Forelimb muscle (tissue), 1 donor: ENCODE results near the gene GMPPA. TPM values are rescaled to one million over a fixed set of nuclear protein-coding genes. Genes with fewer than 3 reads are reported as not detected.

Experiments used
- DNase-seq: peaks from one replicate; pipeline ENCODE4 v3.0.0-alpha.2; 2013; ENCODE audit warnings: low read depth
- polyA plus RNA-seq: library from polyadenylated mRNA; unstranded; fragments of 120-200 nt; gene quantifications from one replicate; pipeline ENCODE4 v1.2.1, GENCODE V29; 2013; ENCODE audit not compliant: insufficient read length

GMPPA gene
- polyA plus RNA-seq, 1 donor: 22.8 TPM

DNA sequence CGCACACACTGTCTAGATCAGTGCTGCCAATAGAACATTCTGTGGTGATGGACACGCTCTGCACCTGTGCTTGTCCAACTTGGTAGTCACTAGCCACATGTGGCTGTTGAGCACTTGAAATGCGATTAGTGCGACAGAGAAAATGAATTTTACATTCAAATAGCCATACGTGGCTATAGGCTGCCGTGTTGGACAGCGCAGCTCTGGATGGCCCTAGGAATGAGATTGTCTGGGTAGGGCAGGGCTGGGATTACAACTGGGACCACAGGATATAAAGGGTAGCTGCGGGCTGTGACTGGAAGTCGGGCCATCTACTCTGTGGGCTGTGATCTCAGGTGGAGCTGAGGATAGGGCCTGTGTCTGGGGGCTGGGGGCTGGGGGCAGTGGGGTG, 20.8 kb downstream of the GMPPA start:
- DNase-seq: no peak

- no peak for DNase-seq
These were observed 21.4 kb downstream of the GMPPA start for GRCh38 chr2:219520079-219520478.

- no peak for DNase-seq
These were observed 22.6 kb downstream of the GMPPA start for GRCh38 chr2:219521066-219521880.

DNA sequence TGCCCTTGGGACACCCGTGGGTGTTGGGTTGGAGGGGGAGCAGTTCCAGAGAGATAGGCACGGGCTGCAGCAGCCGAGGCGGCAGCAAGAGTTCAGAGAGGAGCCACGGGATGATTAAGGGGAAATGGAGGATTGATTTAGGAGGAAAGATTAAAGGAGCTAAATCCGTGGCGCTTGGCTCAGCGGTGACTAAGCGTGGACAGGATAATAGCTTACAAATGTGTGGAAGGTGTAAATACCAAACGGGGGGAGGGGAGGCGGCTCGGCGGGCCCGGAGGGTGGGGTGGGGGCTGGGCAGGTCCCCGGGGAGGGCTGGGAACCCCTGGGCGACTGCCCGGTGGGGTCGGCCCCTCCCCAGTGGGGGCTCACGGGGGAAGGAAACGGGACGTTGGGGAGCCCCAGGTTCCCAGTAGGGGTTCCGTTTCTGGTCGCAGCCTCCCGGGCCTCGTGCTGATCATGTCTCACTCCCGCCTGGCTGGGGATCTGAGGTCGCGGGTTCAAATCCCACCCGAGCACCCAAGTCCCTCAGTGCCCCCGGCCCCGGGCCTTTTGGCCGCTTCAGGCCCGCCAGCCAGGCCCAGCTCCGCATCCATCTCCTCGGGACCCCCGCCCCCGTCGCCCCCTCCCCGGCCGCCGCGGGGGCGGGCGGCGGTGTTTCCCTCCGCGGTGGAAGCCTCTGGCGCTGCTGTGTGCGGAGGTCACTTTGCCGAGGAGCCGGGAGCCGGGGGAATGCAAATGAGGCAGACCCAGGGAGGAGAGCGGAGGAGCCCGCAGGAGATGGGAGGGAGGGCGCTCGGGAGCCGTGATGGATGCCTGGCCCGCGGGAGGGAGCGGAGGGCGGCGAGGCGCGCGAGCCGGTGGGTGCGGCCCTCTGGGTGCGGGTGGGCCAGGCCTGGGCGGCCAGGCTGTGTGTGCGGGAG, 23.7 kb downstream of the GMPPA start:
- DNase-seq: no peak

DNA sequence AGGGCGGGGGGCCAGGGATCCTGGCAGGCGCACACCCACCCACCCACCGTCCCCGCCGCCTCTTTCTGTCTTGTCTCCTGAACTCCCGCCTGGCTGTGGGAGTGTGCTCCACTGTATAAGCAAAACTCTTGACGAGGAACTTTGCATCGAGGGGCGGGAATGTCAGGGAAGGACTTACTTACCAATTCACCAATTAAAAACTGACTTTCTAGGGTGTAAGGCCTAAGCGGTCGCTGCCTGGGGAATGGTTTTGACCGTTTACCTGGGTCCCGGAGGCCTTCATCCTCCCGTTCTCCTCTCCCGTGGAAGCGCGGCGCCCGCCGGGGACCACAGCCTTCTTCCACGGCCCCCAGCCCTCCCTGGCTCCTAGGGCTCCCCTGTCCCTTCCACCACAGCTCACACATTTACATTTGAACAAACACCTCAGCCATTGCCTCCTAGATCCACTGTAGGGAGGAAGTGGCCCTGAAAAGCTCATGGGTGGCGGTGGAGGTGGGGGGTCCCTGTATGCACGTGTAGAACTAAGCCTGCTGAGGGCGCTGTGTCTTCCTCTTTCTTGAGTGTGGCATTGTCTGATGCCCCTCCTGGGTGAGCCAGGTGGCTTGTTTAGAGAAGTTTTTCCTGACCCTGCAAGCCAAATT, 24.5 kb downstream of the GMPPA start:
- no peak for DNase-seq

- DNase-seq: no peak
These were observed 26.1 kb downstream of the GMPPA start for GRCh38 chr2:219524817-219525216.

- no peak for DNase-seq
These were observed 27.0 kb downstream of the GMPPA start for GRCh38 chr2:219525533-219526232.

GRCh38 chr2:219526320-219527075, 27.8 kb downstream of the GMPPA start:
- DNase-seq: no peak

GRCh38 chr2:219527076-219527394, 28.3 kb downstream of the GMPPA start:
- DNase-seq: no peak

DNA sequence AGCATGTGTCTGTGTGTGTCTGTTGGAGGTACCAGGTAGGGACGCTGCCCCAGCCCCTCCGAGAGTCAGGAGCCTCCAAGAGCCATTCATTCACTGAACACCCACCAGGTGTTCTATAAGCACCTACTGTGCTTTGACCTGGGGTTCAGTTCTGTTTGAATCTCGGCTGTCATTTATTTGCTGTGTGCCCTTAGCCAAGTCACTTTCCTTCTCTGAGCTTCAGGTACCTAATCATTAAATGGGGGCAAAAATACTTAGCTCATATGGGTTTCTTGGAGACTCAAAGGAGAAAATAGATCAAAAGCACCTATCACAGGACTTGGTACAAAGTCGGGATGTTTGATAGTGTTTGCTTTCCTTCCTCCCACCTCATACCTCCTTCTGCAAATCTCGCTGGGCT, 28.8 kb downstream of the GMPPA start:
- DNase-seq: no peak

DNA sequence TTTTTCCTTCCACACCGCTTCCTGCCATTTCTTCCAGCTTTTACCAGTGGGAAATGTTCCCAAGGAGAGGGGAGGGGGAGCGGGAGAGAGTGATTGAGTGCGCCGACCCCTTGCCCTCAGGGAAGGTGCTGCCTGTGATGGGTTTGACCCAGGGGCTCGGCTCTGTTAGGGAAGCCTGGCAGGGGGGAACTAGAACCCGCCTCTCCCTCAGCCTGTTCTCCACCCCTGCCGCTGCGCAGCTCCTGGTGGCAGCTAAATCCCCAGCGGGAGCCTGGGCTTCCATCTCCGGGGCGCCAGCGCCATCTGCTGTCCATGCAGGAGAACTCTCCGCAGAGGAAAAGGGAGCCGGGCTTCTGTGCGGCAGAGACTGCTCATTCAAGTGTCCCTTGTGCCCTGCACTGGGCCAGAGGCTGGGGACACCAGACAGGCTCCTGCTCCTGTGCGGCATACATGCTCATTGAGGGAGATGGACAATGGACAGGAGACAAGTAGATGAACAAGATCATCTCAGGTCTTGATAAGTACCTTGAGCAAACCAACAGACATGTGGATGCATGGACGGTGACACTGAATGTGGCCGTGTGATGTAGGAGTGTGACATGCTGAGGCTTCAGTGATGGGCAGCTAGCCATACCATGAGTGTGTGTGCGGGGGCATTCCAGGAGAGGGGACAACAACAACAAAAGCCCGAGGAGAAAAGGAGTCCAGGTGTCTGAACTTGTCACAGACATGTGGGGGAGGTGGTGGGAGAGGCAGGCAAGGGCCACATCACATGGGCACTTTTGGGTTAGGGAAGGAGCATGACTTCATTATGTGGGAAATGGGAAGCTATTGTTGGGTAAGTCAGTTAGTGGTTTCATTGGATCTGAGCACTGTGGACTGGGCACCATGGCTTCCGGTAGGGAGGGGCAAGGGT, 31.6 kb downstream of the GMPPA start:
- DNase-seq: peak; percentile 69

DNA sequence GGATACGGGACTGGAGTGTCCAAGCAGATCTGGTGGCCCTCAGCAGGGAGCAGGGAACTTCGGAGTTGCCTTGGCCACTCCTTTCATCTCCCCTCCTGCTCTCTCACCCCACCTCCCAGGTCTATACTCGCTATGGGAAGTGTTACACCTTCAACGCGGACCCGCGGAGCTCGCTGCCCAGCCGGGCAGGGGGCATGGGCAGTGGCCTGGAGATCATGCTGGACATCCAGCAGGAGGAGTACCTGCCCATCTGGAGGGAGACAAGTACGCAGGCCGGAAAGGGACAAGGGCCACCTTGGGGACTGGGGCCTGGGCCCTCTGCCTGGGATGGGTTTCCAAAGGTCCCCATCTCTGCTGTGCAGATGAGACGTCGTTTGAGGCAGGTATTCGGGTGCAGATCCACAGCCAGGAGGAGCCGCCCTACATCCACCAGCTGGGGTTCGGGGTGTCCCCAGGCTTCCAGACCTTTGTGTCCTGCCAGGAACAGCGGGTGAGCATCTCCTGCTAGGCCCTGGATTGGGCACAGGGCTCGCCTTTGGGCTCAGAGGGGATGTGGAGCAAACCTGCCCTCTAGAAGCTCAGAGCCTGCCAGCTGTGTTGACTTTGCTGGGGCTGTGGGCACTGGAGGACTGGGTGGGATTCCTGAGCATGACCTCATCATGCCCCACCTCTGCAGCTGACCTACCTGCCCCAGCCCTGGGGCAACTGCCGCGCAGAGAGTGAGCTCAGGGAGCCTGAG, 33.1 kb downstream of the GMPPA start:
- DNase-seq: no peak

- no peak for DNase-seq
These were observed 33.6 kb downstream of the GMPPA start for GRCh38 chr2:219532378-219532649.

GRCh38 chr2:219533930-219534661, 35.4 kb downstream of the GMPPA start:
- no peak for DNase-seq

DNA sequence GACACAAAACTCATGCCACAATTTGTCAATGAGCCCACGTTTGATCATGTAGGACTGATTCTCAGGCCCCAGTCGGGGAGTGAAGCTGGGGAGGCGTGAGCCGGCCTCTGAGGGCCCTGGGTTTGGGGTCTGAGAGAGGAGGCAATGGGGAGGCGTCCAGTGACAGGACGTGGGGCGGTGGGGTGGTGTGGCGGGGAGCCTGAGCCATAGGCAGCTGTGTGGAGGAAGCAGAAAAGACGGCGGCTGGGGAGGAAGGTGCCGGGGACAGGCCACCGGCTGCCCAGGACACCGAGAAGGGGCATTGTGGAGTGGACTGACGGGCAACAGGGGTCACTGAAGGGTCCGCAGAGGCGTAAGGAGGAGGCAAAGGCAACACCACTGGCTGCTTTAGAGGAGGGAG, 37.7 kb downstream of the GMPPA start:
- no peak for DNase-seq

GRCh38 chr2:219536967-219537366, 38.3 kb downstream of the GMPPA start:
- DNase-seq: no peak

DNA sequence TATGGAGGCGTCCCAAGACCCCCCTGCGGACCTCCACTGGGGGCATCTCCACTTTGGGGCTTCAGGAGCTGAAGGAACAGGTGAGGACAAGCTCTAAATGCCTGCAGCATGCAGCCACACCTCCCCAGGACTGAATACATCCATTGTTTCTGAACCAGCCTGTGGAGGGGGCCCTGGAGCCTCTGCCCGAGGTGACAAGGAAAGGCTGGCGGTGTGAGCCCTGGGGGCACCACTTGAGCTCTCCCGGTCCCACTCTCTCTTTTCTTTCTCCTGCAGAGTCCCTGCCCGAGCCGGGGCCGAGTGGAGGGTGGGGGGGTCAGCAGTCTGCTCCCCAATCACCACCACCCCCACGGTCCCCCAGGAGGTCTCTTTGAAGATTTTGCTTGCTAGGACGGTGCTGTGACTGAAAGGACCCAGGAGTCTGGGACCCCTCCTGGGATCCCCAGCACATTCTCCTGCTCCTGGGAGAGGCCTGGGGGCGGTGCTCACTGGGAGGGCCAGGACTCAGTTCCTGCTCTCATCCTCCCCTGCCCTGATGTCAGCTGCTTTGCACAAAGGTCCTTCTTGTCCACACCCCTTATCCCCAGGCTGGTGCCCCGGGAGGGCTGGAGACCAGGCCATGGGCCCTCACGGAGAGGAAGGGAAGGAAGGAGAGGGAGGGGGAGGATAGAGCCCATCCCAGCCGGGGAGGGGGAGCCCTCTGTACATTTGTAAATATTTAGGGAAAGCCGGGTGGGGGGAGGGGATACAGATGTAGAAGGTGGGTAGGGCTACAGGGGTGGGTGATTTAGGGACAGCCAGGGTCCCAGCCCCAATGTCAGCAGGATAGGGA, 39.2 kb downstream of the GMPPA start:
- no peak for DNase-seq

DNA sequence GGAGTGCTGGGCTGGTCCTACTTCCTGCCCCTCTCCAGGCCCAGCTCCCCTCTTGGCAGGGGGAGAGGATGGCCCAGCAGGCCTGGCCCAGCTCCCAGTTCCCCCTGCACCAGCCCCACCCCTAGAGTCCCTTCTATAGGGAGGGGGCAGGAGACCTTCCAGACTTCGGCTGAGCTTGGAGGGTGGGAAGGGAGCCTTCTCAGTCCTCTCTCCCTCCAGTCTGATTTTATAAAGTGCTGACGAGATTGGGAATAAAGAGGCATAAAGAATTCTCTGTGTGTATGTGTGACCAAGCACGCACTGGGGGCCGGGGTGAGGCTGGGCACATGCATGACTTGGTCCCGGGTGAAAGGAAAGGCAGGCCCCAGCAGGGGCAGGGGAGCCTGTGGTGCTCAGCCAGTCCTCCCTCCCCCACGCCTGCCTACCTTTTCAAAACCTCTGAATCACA, 39.8 kb downstream of the GMPPA start:
- no peak for DNase-seq
